GM23338 (cell line): Measurements from ENCODE around the gene MOB2.
"Not testable (repeated sequence)": the region's sequence is repeated elsewhere in the genome, so short reads cannot be mapped to it uniquely, and the experiment has no call there.

Source experiments
- CREB1 ChIP-seq: fragments of 250-450 bp; sonication (Bioruptor Pico); IDR thresholded peaks from 2 replicates; pipeline ENCODE4 v1.5.0; 2020; ENCODE audit warnings: low read depth, mild to moderate bottlenecking, moderate library complexity
- CTCF ChIP-seq, 2 experiments: fragments of 200-600 bp in 1 of 2; sonication (generic) in 1 of 2; conservative IDR thresholded peaks; 2 replicates each; pipeline versions ENCODE4 v1.5.1 to v1.6.1; 2016 to 2017; ENCODE audit warnings: antibody characterized with exemption in 2 of 2, low read depth in 2 of 2, mild to moderate bottlenecking in 2 of 2, moderate library complexity in 1 of 2
- EZH2 ChIP-seq: fragments of 200-600 bp; sonication (generic); IDR thresholded peaks from one replicate; pipeline ENCODE4 v1.8.0; 2017; ENCODE audit warnings: antibody characterized with exemption, mild to moderate bottlenecking, low read depth; ENCODE audit not compliant: unreplicated experiment
- EZH2phosphoT487 ChIP-seq: fragments of 200-600 bp; sonication (generic); IDR thresholded peaks from one replicate; pipeline ENCODE4 v1.8.1; 2018; ENCODE audit warnings: antibody characterized with exemption; ENCODE audit not compliant: unreplicated experiment
- JUNB ChIP-seq: IDR thresholded peaks from one replicate; pipeline ENCODE4 v1.6.1; 2016; ENCODE audit warnings: antibody characterized with exemption; ENCODE audit not compliant: unreplicated experiment
- POLR2AphosphoS5 ChIP-seq: IDR thresholded peaks from 2 replicates; pipeline ENCODE4 v1.6.1; 2016; ENCODE audit warnings: antibody characterized with exemption, low read depth
- REST ChIP-seq: IDR thresholded peaks from one replicate; pipeline ENCODE4 v1.6.1; 2018; ENCODE audit warnings: antibody characterized with exemption; ENCODE audit not compliant: unreplicated experiment
- STAT1 ChIP-seq: IDR thresholded peaks from one replicate; pipeline ENCODE4 v1.6.1; 2016; ENCODE audit warnings: antibody characterized with exemption; ENCODE audit not compliant: unreplicated experiment
- ZNF114 ChIP-seq: fragments of 250-450 bp; sonication (Bioruptor Pico); IDR thresholded peaks from 2 replicates; pipeline ENCODE4 v1.5.0; 2020; ENCODE audit warnings: mild to moderate bottlenecking, moderate library complexity

- TF ChIP-seq EZH2phosphoT487; POLR2AphosphoS5; CTCF (conservative IDR thresholded peaks at IDR 0.05; ENCODE audit: low read depth in 2 of 2); EZH2; JUNB; REST; ZNF114 (CRISPR knock-in tag); STAT1; CREB1 (CRISPR knock-in tag): not testable (repeated sequence)
These were observed 51.1 kb downstream of the MOB2 start for GRCh38 chr11:1435479-1435819.
